ENCODE data around the gene KREMEN2. TPM values are rescaled to one million over a fixed set of nuclear protein-coding genes. Genes with fewer than 3 reads are reported as not detected.
"Not testable (repeated sequence)": the region's sequence is repeated elsewhere in the genome, so short reads cannot be mapped to it uniquely, and the experiment has no call there.

The KREMEN2 gene
- total and polyA plus RNA-seq, 9 of the 15 experiments (the other 6 are each of a cell fraction or from before 2014, with no cell fraction given) = 0.04 to 7.7 (median 1.5) TPM; not detected in 1

DNA sequence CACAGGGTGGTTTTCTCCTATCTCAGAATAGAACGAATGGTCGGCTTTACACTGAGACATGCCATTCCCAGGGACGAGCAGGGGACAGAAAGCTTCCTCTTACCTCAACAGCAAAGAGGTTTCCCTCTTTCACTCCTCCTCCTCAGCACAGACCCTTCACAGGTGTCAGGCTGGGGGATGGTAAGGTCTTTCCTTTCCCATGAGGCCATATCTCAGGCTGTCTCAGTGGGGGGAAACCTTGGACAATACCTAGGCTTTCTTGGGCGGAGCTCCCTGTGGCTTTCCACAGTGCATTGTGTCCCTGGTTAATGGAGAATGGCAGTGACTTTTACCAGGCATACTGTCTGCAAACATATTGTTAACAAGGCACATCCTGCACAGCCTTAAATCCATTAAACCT lies 35.9 kb upstream of the KREMEN2 start:
- not testable (repeated sequence) for H3K9me3 ChIP-seq (replicated peaks; ENCODE audit: control insufficient read depth, insufficient read depth, low read depth, low read length); H3K9ac ChIP-seq (ENCODE audit: insufficient read depth in 1 of 2, low read depth in 2 of 2, low read length in 2 of 2); H3K27ac ChIP-seq (ENCODE audit: extremely low read depth, low read depth, low read length); H4K20me1 ChIP-seq (replicated peaks; ENCODE audit: control insufficient read depth, insufficient read depth, low read length); H3K27me3 ChIP-seq (ENCODE audit: control insufficient read depth in 2 of 2, insufficient read depth in 2 of 2, low read length in 2 of 2); H3K4me2 ChIP-seq (ENCODE audit: insufficient read depth, low read length); ATAC-seq; H3K9me1 ChIP-seq (ENCODE audit: control insufficient read depth, insufficient read depth, low read length); H3K4me3 ChIP-seq; FAIRE-seq; DNase-seq (ENCODE audit: extremely low read depth in 1 of 4, low spot score in 3 of 4); BruUV-seq (replicated peaks); H3K79me2 ChIP-seq (ENCODE audit: control insufficient read depth, insufficient read depth, low read length); H2AFZ ChIP-seq (ENCODE audit: low read depth, low read length)
- in situ Hi-C loops (cut with MboI) = loop anchor here (5.0 kb wide), 1 partner anchor 91 kb away; no protein-coding TSS in a partner anchor
- peaks cover 3 to 22% of the 10 kb centered on the region in 2 experiments; a peak in 3 of 5 replicates for H3K4me1 ChIP-seq (replicated peaks in 1 of 2; ENCODE audit: control insufficient read depth in 2 of 2, insufficient read depth in 2 of 2, low read length in 2 of 2)
- 86% methylated on average over 4 of the region's 4 CpGs for WGBS (ENCODE audit: insufficient coverage, low coverage, missing lambda C conversion rate)
- POLR2A ChIA-PET = interaction anchor here (0.6 kb wide), 2 partner anchors 29 to 37 kb away, joined by 3 read pairs; no protein-coding TSS in a partner anchor
- peaks cover 19% of the 10 kb centered on the region; the same call in 1 of the 3 replicates for H3K36me3 ChIP-seq (ENCODE audit: control insufficient read depth, insufficient read depth, low read length)
- intact Hi-C loops (cut with micrococcal nuclease) = loop anchor here (5.0 kb wide), 1 partner anchor 54 kb away; the partner anchor contains the start of gene PKMYT1
- CTCF ChIA-PET (ENCODE audit: low intra/inter-chr PET ratio) = interaction anchor here (1.8 kb wide), 1 partner anchor 89 kb away, joined by 12 read pairs; no protein-coding TSS in a partner anchor

DNA sequence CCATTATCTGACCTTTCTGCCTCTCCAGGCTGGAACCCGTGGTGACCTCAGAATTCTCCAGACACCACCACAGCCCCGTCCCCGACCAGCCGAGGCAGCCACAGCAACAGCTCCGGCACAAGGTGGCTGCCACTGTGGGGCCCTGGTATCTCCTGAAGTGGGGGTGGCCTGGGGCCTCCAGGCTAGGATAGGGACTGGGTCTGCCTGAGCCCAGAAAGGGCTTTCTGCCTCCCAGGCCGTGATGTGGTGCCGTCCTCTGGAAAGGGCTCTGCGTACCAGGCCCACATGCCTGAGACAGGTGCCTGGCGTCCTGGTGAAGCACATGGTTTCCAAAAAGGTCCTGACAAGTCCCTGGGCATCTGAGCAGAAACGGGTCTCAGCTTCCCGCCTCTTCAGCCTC lies 35.3 kb upstream of the KREMEN2 start:
- CTCF ChIA-PET (ENCODE audit: low intra/inter-chr PET ratio) = no interaction called here
- WGBS (ENCODE audit: insufficient coverage, low coverage, missing lambda C conversion rate) = 68% methylated on average over 11 of the region's 11 CpGs
- TF ChIP-seq POLR2G (IDR thresholded peaks at IDR 0.05; ENCODE audit: low read depth, low read length) = 0 out of 2 replicates have a peak, but pooled peaks have one; percentile 41
- TF ChIP-seq SMAD2 (IDR thresholded peaks at IDR 0.05; ENCODE audit: low read depth, low read length) = no peak

More for the DNA sequence above, 35.3 kb upstream of the KREMEN2 start:
- H2AFZ ChIP-seq (ENCODE audit: low read depth, low read length) = no peak overlapping the region
- H3K9me1 ChIP-seq (ENCODE audit: control insufficient read depth, insufficient read depth, low read length) = no peaks in the 10 kb centered on the region
- no peaks in the 10 kb centered on the region for H3K79me2 ChIP-seq (ENCODE audit: control insufficient read depth, insufficient read depth, low read length)
- POLR2A ChIA-PET = interaction anchor here (0.6 kb wide), 1 partner anchor 36 kb away, joined by 3 read pairs; no protein-coding TSS in a partner anchor
- no peak overlapping the region for H3K27ac ChIP-seq (ENCODE audit: extremely low read depth, low read depth, low read length)
- H3K4me2 ChIP-seq (ENCODE audit: insufficient read depth, low read length) = no peak overlapping the region
- peaks cover 3 to 22% of the 10 kb centered on the region in 2 experiments; a peak in 3 of 5 replicates for H3K4me1 ChIP-seq (replicated peaks in 1 of 2; ENCODE audit: control insufficient read depth in 2 of 2, insufficient read depth in 2 of 2, low read length in 2 of 2)
- no peaks in the 10 kb centered on the region for H3K27me3 ChIP-seq (ENCODE audit: control insufficient read depth in 2 of 2, insufficient read depth in 2 of 2, low read length in 2 of 2)
- peaks cover 24% of the 10 kb centered on the region; the same call in 1 of the 3 replicates for H3K36me3 ChIP-seq (ENCODE audit: control insufficient read depth, insufficient read depth, low read length)
- DNase-seq (ENCODE audit: extremely low read depth in 1 of 4, low spot score in 3 of 4) = peak in 1 of 4 experiments; percentile 2
- FAIRE-seq = no peak
- intact Hi-C loops (cut with micrococcal nuclease) = loop anchor here (5.0 kb wide), 1 partner anchor 54 kb away; the partner anchor contains the start of gene PKMYT1
- no TSS peak for BruUV-seq (replicated peaks)
- in situ Hi-C loops (cut with MboI) = loop anchor here (5.0 kb wide), 1 partner anchor 91 kb away; no protein-coding TSS in a partner anchor
- H3K4me3 ChIP-seq = no peak overlapping the region
- H4K20me1 ChIP-seq (replicated peaks; ENCODE audit: control insufficient read depth, insufficient read depth, low read length) = no peaks in the 10 kb centered on the region
- no peak for ATAC-seq
- H3K9ac ChIP-seq (ENCODE audit: insufficient read depth in 1 of 2, low read depth in 2 of 2, low read length in 2 of 2) = peak overlapping the region in 1 of 2 experiments; percentile 35; a peak in 1 of 4 replicates
- no peaks in the 10 kb centered on the region for H3K9me3 ChIP-seq (replicated peaks; ENCODE audit: control insufficient read depth, insufficient read depth, low read depth, low read length)

Data from K562 (cell line).